Muscle layer of duodenum (tissue), 2 donors: Measurements from ENCODE around the gene METTL27.
"Not testable (repeated sequence)": the region's sequence is repeated elsewhere in the genome, so short reads cannot be mapped to it uniquely, and the experiment has no call there.

Source experiments
- H3K27ac ChIP-seq: one replicate; pipeline ENCODE4 v1.7.0; 2013; ENCODE audit warnings: mild to moderate bottlenecking, low read length
- H3K27me3 ChIP-seq: one replicate; pipeline ENCODE4 v1.7.0; 2013; ENCODE audit warnings: low read depth, mild to moderate bottlenecking, control low read depth, low read length
- H3K36me3 ChIP-seq, 2 donors: one replicate each; pipeline ENCODE4 v1.7.0; 2013; ENCODE audit warnings: low read length in 2 of 2, control low read depth in 1 of 2, mild to moderate bottlenecking in 1 of 2; ENCODE audit not compliant: insufficient read depth in 2 of 2, control insufficient read depth in 1 of 2
- H3K4me1 ChIP-seq, 2 donors: one replicate each; pipeline ENCODE4 v1.7.0; 2013; ENCODE audit warnings: low read length in 2 of 2, mild to moderate bottlenecking in 2 of 2, control low read depth in 1 of 2, moderate library complexity in 1 of 2; ENCODE audit not compliant: insufficient read depth in 2 of 2, control insufficient read depth in 1 of 2
- H3K4me3 ChIP-seq, 2 donors: one replicate each; pipeline ENCODE4 v1.7.0; 2013; ENCODE audit warnings: low read length in 2 of 2, low read depth in 1 of 2, mild to moderate bottlenecking in 1 of 2
- H3K9me3 ChIP-seq, 2 donors: one replicate each; pipeline ENCODE4 v1.7.0; 2013; ENCODE audit warnings: low read length in 2 of 2, control low read depth in 1 of 2, mild to moderate bottlenecking in 1 of 2; ENCODE audit not compliant: control insufficient read depth in 1 of 2
- donor health status: healthy.

Gene METTL27

GRCh38 chr7:73844848-73845460 is 2.6 kb upstream of the METTL27 start:
- Histone ChIP-seq H3K27ac (no peak overlapping the region), H3K36me3 (no peaks in the 10 kb centered on the region), H3K4me1 (peaks cover 0 to 13% of the 10 kb centered on the region in 2 donors), H3K27me3 (no peaks in the 10 kb centered on the region), H3K4me3 (no peak overlapping the region), H3K9me3 (no peaks in the 10 kb centered on the region)

- Histone ChIP-seq H3K27ac (no peak overlapping the region), H3K27me3 (no peaks in the 10 kb centered on the region), H3K36me3 (no peaks in the 10 kb centered on the region), H3K9me3 (no peaks in the 10 kb centered on the region), H3K4me1 (peaks cover 0 to 13% of the 10 kb centered on the region in 2 donors), H3K4me3 (no peak overlapping the region)
Measured at GRCh38 chr7:73844131-73844547, 1.8 kb upstream of the METTL27 start.

- Histone ChIP-seq H3K27me3 (no peaks in the 10 kb centered on the region), H3K4me3 (peak overlapping the region; percentile 63 to 80), H3K36me3 (no peaks in the 10 kb centered on the region), H3K4me1 (peaks cover 0 to 9% of the 10 kb centered on the region in 2 donors), H3K9me3 (no peaks in the 10 kb centered on the region), H3K27ac (no peak overlapping the region)
Measured at GRCh38 chr7:73841689-73842066, 638 bp downstream of the METTL27 start.

DNA sequence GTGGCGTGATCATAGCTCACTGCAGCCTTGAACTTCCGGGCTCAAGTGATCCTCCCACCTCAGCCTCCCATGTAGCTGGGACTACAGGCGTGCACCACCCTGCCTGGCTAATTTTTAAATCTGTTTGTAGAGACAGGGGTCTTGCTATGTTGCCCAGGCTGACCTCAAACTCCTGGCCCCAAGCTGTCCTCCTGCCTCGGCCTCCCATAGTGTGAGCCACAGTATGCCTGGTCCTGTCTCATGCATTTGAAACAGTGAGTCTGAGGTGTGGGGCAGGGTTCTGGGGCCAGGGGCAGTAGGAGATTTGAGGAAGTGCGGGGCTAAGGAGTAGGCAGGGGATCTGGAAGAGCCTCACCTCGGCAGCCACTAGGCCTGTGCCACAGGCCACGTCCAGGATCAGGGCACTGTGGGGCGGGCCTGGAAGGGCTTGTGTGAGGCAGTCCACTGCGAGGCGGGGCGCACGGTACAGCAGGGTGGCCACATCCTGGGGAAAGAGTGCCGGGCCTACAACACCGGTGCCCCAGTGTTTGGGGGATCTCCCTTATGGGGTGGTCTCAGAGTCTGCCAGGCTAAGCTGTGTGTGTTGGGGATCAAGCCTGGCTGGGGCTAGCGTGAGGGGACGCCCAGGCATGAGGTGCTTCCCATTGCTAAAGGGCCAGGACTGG is 1.5 kb downstream of the METTL27 start:
- H3K4me1 ChIP-seq = peaks cover 0 to 9% of the 10 kb centered on the region in 2 donors
- no peak overlapping the region for H3K4me3 ChIP-seq
- no peaks in the 10 kb centered on the region for H3K27me3 ChIP-seq
- H3K27ac ChIP-seq = no peak overlapping the region
- no peaks in the 10 kb centered on the region for H3K9me3 ChIP-seq
- no peaks in the 10 kb centered on the region for H3K36me3 ChIP-seq

DNA sequence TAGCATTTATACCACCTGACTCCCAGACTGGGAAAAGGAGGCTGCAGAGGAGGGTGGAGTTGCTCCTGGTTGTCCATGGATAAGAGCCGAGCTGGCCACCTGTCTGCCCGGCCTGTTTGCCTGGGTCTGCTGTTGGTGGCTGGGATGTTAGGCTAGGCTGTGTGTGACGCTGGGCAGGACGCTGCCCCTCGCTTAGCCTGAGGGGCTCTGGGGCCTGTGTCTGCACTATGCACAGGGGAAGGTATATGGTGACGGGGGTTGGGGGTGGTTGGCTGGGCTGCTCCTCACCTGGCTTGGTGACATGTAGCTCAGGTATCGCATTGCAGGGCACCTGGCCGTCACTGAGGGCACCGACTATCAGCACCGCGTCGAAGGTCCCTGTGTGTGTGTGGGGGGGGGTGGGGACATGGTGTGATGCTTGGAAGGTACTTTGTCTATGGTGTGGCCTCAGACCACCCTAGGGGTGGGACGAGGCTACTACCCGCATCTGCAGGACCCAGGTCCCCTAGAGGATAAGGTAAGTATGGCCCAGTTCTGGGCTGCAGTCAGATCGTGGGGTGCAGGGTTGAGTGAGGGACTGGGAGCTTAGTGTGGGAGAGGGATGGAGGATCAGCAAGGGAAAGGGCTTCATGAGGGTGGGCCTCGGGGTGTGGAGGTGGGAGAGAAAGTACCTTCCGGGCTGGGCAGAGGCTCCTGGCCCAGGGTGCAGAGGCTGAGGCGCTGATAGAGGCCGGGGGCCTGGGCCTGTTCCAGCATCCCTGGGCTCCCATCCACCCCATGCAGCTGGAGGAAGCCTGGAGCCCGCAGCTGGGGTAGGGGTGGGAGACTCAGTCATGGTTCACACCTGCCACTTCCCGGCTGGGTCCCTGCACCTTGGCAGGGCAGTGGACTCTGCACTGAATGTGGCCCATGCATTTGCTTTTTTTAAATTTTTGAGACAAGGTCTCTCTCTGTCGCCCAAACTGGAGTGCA is 2.3 kb downstream of the METTL27 start:
- Histone ChIP-seq H3K27ac (no peak overlapping the region), H3K4me1 (peaks cover 0 to 9% of the 10 kb centered on the region in 2 donors), H3K36me3 (no peaks in the 10 kb centered on the region), H3K9me3 (no peaks in the 10 kb centered on the region), H3K4me3 (no peak overlapping the region), H3K27me3 (no peaks in the 10 kb centered on the region)

- no peaks in the 10 kb centered on the region for H3K36me3 ChIP-seq
- H3K4me1 ChIP-seq = peaks cover 0 to 9% of the 10 kb centered on the region in 2 donors
- H3K4me3 ChIP-seq = no peak overlapping the region
- H3K27me3 ChIP-seq = no peaks in the 10 kb centered on the region
- H3K27ac ChIP-seq = no peak overlapping the region
- H3K9me3 ChIP-seq = no peaks in the 10 kb centered on the region
Measured at GRCh38 chr7:73839290-73839689, 3.0 kb downstream of the METTL27 start.

- H3K9me3 ChIP-seq = no peaks in the 10 kb centered on the region
- H3K27me3 ChIP-seq = no peaks in the 10 kb centered on the region
- no peaks in the 10 kb centered on the region for H3K36me3 ChIP-seq
- H3K27ac ChIP-seq = no peak overlapping the region
- peaks cover 0 to 9% of the 10 kb centered on the region in 2 donors for H3K4me1 ChIP-seq
- H3K4me3 ChIP-seq = no peak overlapping the region
Measured at GRCh38 chr7:73838642-73839041, 3.7 kb downstream of the METTL27 start.

DNA sequence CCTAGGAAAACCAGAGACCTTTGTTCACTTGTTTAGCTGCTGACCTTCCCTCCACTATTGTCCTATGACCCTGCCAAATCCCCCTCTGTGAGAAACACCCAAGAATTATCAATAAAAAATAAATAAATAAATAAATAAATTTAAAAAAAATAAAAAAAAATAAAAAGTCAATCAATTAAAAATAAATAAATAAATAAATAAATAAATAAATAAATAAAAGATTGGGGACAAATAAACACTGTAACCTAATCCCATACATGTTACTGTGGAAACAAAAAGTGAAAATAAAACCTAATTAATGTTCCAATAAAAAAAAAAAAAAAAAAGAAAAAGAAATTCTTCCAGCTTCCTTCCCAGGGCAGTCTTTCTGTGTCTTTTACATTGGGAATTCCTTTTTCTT is 5.1 kb downstream of the METTL27 start:
- H3K4me3 ChIP-seq, H3K36me3 ChIP-seq, H3K9me3 ChIP-seq, H3K4me1 ChIP-seq, H3K27ac ChIP-seq, H3K27me3 ChIP-seq: not testable (repeated sequence)

GRCh38 chr7:73834626-73835191 is 7.6 kb downstream of the METTL27 start:
- H3K36me3 ChIP-seq = no peaks in the 10 kb centered on the region
- H3K9me3 ChIP-seq = no peaks in the 10 kb centered on the region
- no peak overlapping the region for H3K27ac ChIP-seq
- H3K4me3 ChIP-seq = no peak overlapping the region
- no peaks in the 10 kb centered on the region for H3K4me1 ChIP-seq
- H3K27me3 ChIP-seq = no peaks in the 10 kb centered on the region

- Histone ChIP-seq H3K27me3 (no peaks in the 10 kb centered on the region), H3K36me3 (no peaks in the 10 kb centered on the region), H3K27ac (peak overlapping the region; percentile 51), H3K4me1 (no peaks in the 10 kb centered on the region), H3K9me3 (no peaks in the 10 kb centered on the region), H3K4me3 (no peak overlapping the region)
Measured at GRCh38 chr7:73833251-73833919, 8.9 kb downstream of the METTL27 start.
